Effector memory CD4-positive, alpha-beta T cell (primary cell): ENCODE results near the gene GLO1.

Source experiments
- DNase-seq, 3 donors: peaks; one replicate each; pipeline ENCODE4 v3.0.0-alpha.2; 2020
- H3K27ac ChIP-seq: 2 replicates; pipeline ENCODE4 v1.7.0; 2013; ENCODE audit warnings: mild to moderate bottlenecking, low read length, moderate library complexity; ENCODE audit not compliant: insufficient read depth, poor library complexity, severe bottlenecking
- H3K27me3 ChIP-seq: replicated peaks from 2 replicates; pipeline ENCODE4 v1.7.0; 2013; ENCODE audit warnings: mild to moderate bottlenecking, low read length; ENCODE audit not compliant: insufficient read depth, control insufficient read depth, poor library complexity, severe bottlenecking
- H3K36me3 ChIP-seq: 2 replicates; pipeline ENCODE4 v1.7.0; 2013; ENCODE audit warnings: mild to moderate bottlenecking, low read length, moderate library complexity; ENCODE audit not compliant: control insufficient read depth, insufficient read depth
- H3K4me1 ChIP-seq: 2 replicates; pipeline ENCODE4 v1.7.0; 2013; ENCODE audit warnings: low read length, mild to moderate bottlenecking; ENCODE audit not compliant: control insufficient read depth, insufficient read depth, poor library complexity, severe bottlenecking
- H3K4me3 ChIP-seq: 2 replicates; pipeline ENCODE4 v1.7.0; 2013; ENCODE audit warnings: low read length, low read depth, mild to moderate bottlenecking; ENCODE audit not compliant: insufficient read depth, poor library complexity, severe bottlenecking
- H3K9me3 ChIP-seq: 2 replicates; pipeline ENCODE4 v1.7.0; 2013; ENCODE audit warnings: mild to moderate bottlenecking, low read length, moderate library complexity; ENCODE audit not compliant: control insufficient read depth

Gene GLO1

GRCh38 chr6:38631186-38631783 lies 71.7 kb downstream of the GLO1 start:
- Histone ChIP-seq H3K4me1 (no peaks in the 10 kb centered on the region), H3K9me3 (no peaks in the 10 kb centered on the region), H3K4me3 (no peak overlapping the region), H3K27me3 (no peaks in the 10 kb centered on the region), H3K27ac (no peak overlapping the region), H3K36me3 (no peaks in the 10 kb centered on the region)
- no peak for DNase-seq
